B cell (primary cell): Measurements from ENCODE around the gene PDLIM7. TPM values are rescaled to one million over a fixed set of nuclear protein-coding genes. Genes with fewer than 3 reads are reported as not detected.
A peak's percentile ranks its signal among the peaks of the same experiment; 100 is the strongest.

ENCODE experiments used
- ATAC-seq: fragments of 200-7000 bp; cut with Tn5 transposase; one replicate; pipeline ENCODE4 v1.10.0; 2021; ENCODE audit warnings: low read depth, mild to moderate bottlenecking, moderate number of reproducible peaks, moderate library complexity
- CTCF ChIA-PET: fragments of 350-600 bp; sonication (Branson Sonifier 250); formaldehyde crosslinking; loops from one replicate; lab custom pipeline; 2021; ENCODE audit warnings: antibody characterized with exemption, inconsistent platforms; lab: Charles Lee
- POLR2A ChIA-PET: fragments of 350-600 bp; sonication (Branson Sonifier 250); formaldehyde crosslinking; loops from one replicate; lab custom pipeline; 2021; ENCODE audit warnings: antibody characterized with exemption; lab: Charles Lee
- DNase-seq: peaks from one replicate; pipeline ENCODE4 v3.0.0; 2013
- H2AFZ ChIP-seq: 2 replicates; pipeline ENCODE4 v1.6.1; 2012; ENCODE audit warnings: mild to moderate bottlenecking, low read depth, low read length; ENCODE audit not compliant: insufficient read depth, poor library complexity, severe bottlenecking
- H3K27ac ChIP-seq, 2 donors: 1 replicate in 1 of 2; 2 replicates in 1 of 2; pipeline ENCODE4 v1.5.1; 2012 to 2013; ENCODE audit warnings: low read length in 2 of 2, mild to moderate bottlenecking in 2 of 2, moderate library complexity in 1 of 2
- H3K27me3 ChIP-seq, 4 experiments: fragments of 200-600 bp in 1 of 4; sonication (generic) in 1 of 4; replicated peaks in 1 of 4; 1 replicate in 2 of 4; 2 replicates in 2 of 4; pipeline versions ENCODE4 v1.6.1 to v1.7.0; 2013 to 2016; ENCODE audit warnings: low read length in 3 of 4, mild to moderate bottlenecking in 2 of 4, mixed read lengths in 1 of 4, moderate library complexity in 1 of 4; ENCODE audit not compliant: insufficient read depth in 4 of 4, control insufficient read depth in 3 of 4; ENCODE audit errors: control extremely low read depth in 1 of 4
- H3K36me3 ChIP-seq, 2 experiments: replicated peaks in 1 of 2; 1 replicate in 1 of 2; 2 replicates in 1 of 2; pipeline versions ENCODE4 v1.6.1 to v1.7.1; 2013; ENCODE audit warnings: low read length in 1 of 2; ENCODE audit not compliant: insufficient read depth in 2 of 2, control insufficient read depth in 1 of 2; ENCODE audit errors: control extremely low read depth in 1 of 2, extremely low read depth in 1 of 2
- H3K4me1 ChIP-seq, 2 donors: fragments of 200-600 bp in 1 of 2; sonication (generic) in 1 of 2; 1 replicate in 1 of 2; 2 replicates in 1 of 2; pipeline versions ENCODE4 v1.5.1 to v1.6.1; 2013 to 2017; ENCODE audit warnings: low read length in 2 of 2; ENCODE audit not compliant: control insufficient read depth in 2 of 2, insufficient read depth in 2 of 2
- H3K4me2 ChIP-seq: replicated peaks from 2 replicates; pipeline ENCODE3; 2012; ENCODE audit warnings: mild to moderate bottlenecking, low read depth, low read length; ENCODE audit not compliant: poor library complexity, severe bottlenecking
- H3K4me3 ChIP-seq, 5 experiments: fragments of 200-600 bp in 1 of 5; sonication (generic) in 1 of 5; 1 replicate in 3 of 5; 2 replicates in 2 of 5; pipeline versions ENCODE4 v1.5.1 to v1.7.0; 2011 to 2016; ENCODE audit warnings: low read length in 4 of 5, mild to moderate bottlenecking in 4 of 5, low read depth in 2 of 5, control low read depth in 1 of 5, moderate library complexity in 1 of 5; ENCODE audit not compliant: insufficient read depth in 1 of 5; ENCODE audit errors: control extremely low read depth in 1 of 5, extremely low read depth in 1 of 5
- H3K79me2 ChIP-seq: fragments of 200-600 bp; sonication (generic); one replicate; pipeline ENCODE4 v1.6.0; 2016; ENCODE audit warnings: low read length; ENCODE audit not compliant: control insufficient read depth, insufficient read depth
- H3K9ac ChIP-seq: fragments of 200-600 bp; sonication (generic); 2 replicates; pipeline ENCODE4 v1.6.1; 2017; ENCODE audit warnings: mild to moderate bottlenecking, low read length, moderate library complexity
- H3K9me3 ChIP-seq, 3 donors: one replicate each; pipeline versions ENCODE4 v1.6.1 to v1.7.1; 2013; ENCODE audit warnings: low read length in 2 of 3; ENCODE audit not compliant: control insufficient read depth in 2 of 3, insufficient read depth in 1 of 3; ENCODE audit errors: control extremely low read depth in 1 of 3
- H4K20me1 ChIP-seq: 2 replicates; pipeline ENCODE4 v1.6.0; 2012; ENCODE audit warnings: mild to moderate bottlenecking, low read length; ENCODE audit not compliant: insufficient read depth, control insufficient read depth, poor library complexity, severe bottlenecking
- H3K27ac Mint-ChIP-seq: one replicate; pipeline ENCODE4 v1.8.0; 2021; ENCODE audit warnings: mixed read lengths
- H3K27me3 Mint-ChIP-seq: one replicate; pipeline ENCODE4 v1.8.0; 2021; ENCODE audit warnings: mixed read lengths
- H3K4me1 Mint-ChIP-seq: one replicate; pipeline ENCODE4 v1.8.0; 2021; ENCODE audit warnings: mixed read lengths
- H3K4me3 Mint-ChIP-seq: one replicate; pipeline ENCODE4 v1.8.0; 2021; ENCODE audit warnings: mixed read lengths
- H3K9me3 Mint-ChIP-seq: one replicate; pipeline ENCODE4 v1.8.0; 2022; ENCODE audit warnings: mixed read lengths; ENCODE audit not compliant: insufficient read depth
- CTCF ChIP-seq: fragments of 200-600 bp; IDR thresholded peaks from one replicate; pipeline ENCODE4 v1.8.0; 2022; ENCODE audit warnings: antibody characterized with exemption, mild to moderate bottlenecking
- EZH2 ChIP-seq: IDR thresholded peaks from 2 replicates; pipeline ENCODE4 v1.6.1; 2012; ENCODE audit warnings: borderline replicate concordance, low read depth, mild to moderate bottlenecking, moderate library complexity, low read length; ENCODE audit not compliant: insufficient read depth, poor library complexity, severe bottlenecking
- WGBS: methylation state at CpG from one replicate; pipeline ENCODE4 v1.1.5; 2013; ENCODE audit warnings: missing lambda C conversion rate; ENCODE audit not compliant: insufficient coverage; 5-methylcytosine and 5-hydroxymethylcytosine counted together
- intact Hi-C: fragments of 100-400 bp; cut with micrococcal nuclease; formaldehyde crosslinking; loops from one replicate; pipeline ENCODE4 v1.10.0; 2022
- polyA plus RNA-seq: library from polyadenylated mRNA; depleted of rRNA; stranded (reverse); fragments of >200 nt; gene quantifications from 2 replicates; pipeline ENCODE4 v1.2.3, GENCODE V29; 2012
- total RNA-seq, 2 donors: library from RNA; stranded (reverse); fragments of 120-200 nt in 1 of 2; gene quantifications; 1 replicate in 1 of 2; 2 replicates in 1 of 2; pipeline versions ENCODE4 v1.2.3 to v1.2.4, GENCODE V29; 2013 to 2022

The PDLIM7 gene
- total and polyA plus RNA-seq, 2 donors (not counting 1 experiment from before 2014, with no cell fraction given) = 23.9 to 25.8 TPM

GRCh38 chr5:177499842-177500241 is 2.4 kb upstream of the PDLIM7 start:
- no peak overlapping the region for H3K4me3 ChIP-seq
- POLR2A ChIA-PET = interaction anchor here (0.8 to 1.6 kb wide), 2 partner anchors 9 to 11 kb away, joined by 3 to 7 read pairs; partner anchors contain the start of gene DOK3
- peaks cover 6% of the 10 kb centered on the region for H3K79me2 ChIP-seq
- no peak overlapping the region for H3K4me2 ChIP-seq
- Mint-ChIP-seq H3K4me3 (peak overlapping the region; percentile 61), H3K4me1 (peaks cover 66% of the 10 kb centered on the region), H3K27me3 (peaks cover 3% of the 10 kb centered on the region), H3K9me3 (no peaks in the 10 kb centered on the region), H3K27ac (peak overlapping the region; percentile 58)
- H4K20me1 ChIP-seq = peaks cover 40% of the 10 kb centered on the region
- no peak for ATAC-seq
- peaks cover 0 to 24% of the 10 kb centered on the region in 2 experiments for H3K36me3 ChIP-seq
- 93% methylated on average over 6 of the region's 6 CpGs for WGBS
- peaks cover 0 to 10% (median 0%) of the 10 kb centered on the region in 3 donors for H3K9me3 ChIP-seq
- intact Hi-C loops = no loop called here
- no peak for DNase-seq
- CTCF ChIA-PET = interaction anchor here (1.1 to 5.7 kb wide), 8 partner anchors 9 to 128 kb away, joined by 4 to 70 read pairs (median 24); partner anchors contain the start of genes DDX41 and DOK3
- H3K27me3 ChIP-seq = peaks cover 0 to 10% (median 4%) of the 10 kb centered on the region in 4 experiments
- H2AFZ ChIP-seq = no peak overlapping the region
- peaks cover 54 to 67% of the 10 kb centered on the region in 2 donors for H3K4me1 ChIP-seq
- H3K9ac ChIP-seq = no peak overlapping the region
- TF ChIP-seq EZH2 = no peak
- TF ChIP-seq CTCF = no peak
- H3K27ac ChIP-seq = no peak overlapping the region
